CD4-positive, alpha-beta T cell (primary cell): ENCODE data around the gene HDAC9. TPM values are rescaled to one million over a fixed set of nuclear protein-coding genes. Genes with fewer than 3 reads are reported as not detected.

Experiments
- ATAC-seq: fragments of 200-7000 bp; cut with Tn5 transposase; one replicate; pipeline ENCODE4 v1.10.0; 2022; ENCODE audit warnings: mild to moderate bottlenecking; ENCODE audit not compliant: poor library complexity
- CTCF ChIA-PET: fragments of 350-600 bp; sonication (Branson Sonifier 250); formaldehyde crosslinking; loops from one replicate; lab custom pipeline; 2021; ENCODE audit warnings: antibody characterized with exemption, inconsistent platforms; lab: Charles Lee
- POLR2A ChIA-PET: fragments of 350-600 bp; sonication (Branson Sonifier 250); formaldehyde crosslinking; loops from one replicate; lab custom pipeline; 2021; ENCODE audit warnings: antibody characterized with exemption, inconsistent platforms; lab: Charles Lee
- DNase-seq, 14 experiments: peaks; one replicate each; pipeline ENCODE4 v3.0.0-alpha.2; 2013 to 2020; ENCODE audit warnings: mixed read lengths in 2 of 14
- H3K27ac ChIP-seq, 2 donors: one replicate each; pipeline versions ENCODE4 v1.5.1 to v1.7.0; 2013; ENCODE audit warnings: low read length in 2 of 2, low read depth in 1 of 2, mild to moderate bottlenecking in 1 of 2
- H3K27me3 ChIP-seq, 2 experiments: 1 replicate in 1 of 2; 2 replicates in 1 of 2; pipeline versions ENCODE4 v1.6.1 to v1.7.0; 2013; ENCODE audit warnings: low read length in 2 of 2, control low read depth in 1 of 2, mild to moderate bottlenecking in 1 of 2, moderate library complexity in 1 of 2; ENCODE audit not compliant: insufficient read depth in 2 of 2, control insufficient read depth in 1 of 2
- H3K36me3 ChIP-seq: one replicate; pipeline ENCODE4 v1.6.1; 2013; ENCODE audit warnings: low read length, control low read depth; ENCODE audit not compliant: insufficient read depth
- H3K4me1 ChIP-seq: one replicate; pipeline ENCODE4 v1.6.1; 2013; ENCODE audit warnings: low read length, control low read depth; ENCODE audit not compliant: insufficient read depth
- H3K4me3 ChIP-seq: one replicate; pipeline ENCODE4 v1.5.1; 2013; ENCODE audit warnings: mild to moderate bottlenecking, low read length, moderate library complexity
- H3K9me3 ChIP-seq, 2 experiments: 1 replicate in 1 of 2; 2 replicates in 1 of 2; pipeline versions ENCODE4 v1.6.1 to v1.7.0; 2013; ENCODE audit warnings: low read length in 2 of 2, mild to moderate bottlenecking in 2 of 2, control low read depth in 1 of 2, moderate library complexity in 1 of 2; ENCODE audit not compliant: control insufficient read depth in 1 of 2, insufficient read depth in 1 of 2
- H3K27ac Mint-ChIP-seq: one replicate; pipeline ENCODE4 v1.8.0; 2020; ENCODE audit warnings: mixed read lengths
- H3K27me3 Mint-ChIP-seq: one replicate; pipeline ENCODE4 v1.8.0; 2021; ENCODE audit warnings: mixed read lengths
- H3K36me3 Mint-ChIP-seq: one replicate; pipeline ENCODE4 v1.8.0; 2021; ENCODE audit warnings: low read depth, mixed read lengths
- H3K4me1 Mint-ChIP-seq: one replicate; pipeline ENCODE4 v1.8.0; 2021; ENCODE audit warnings: low read depth, mixed read lengths
- H3K4me3 Mint-ChIP-seq: one replicate; pipeline ENCODE4 v1.8.0; 2020; ENCODE audit warnings: mild to moderate bottlenecking, mixed read lengths
- H3K9me3 Mint-ChIP-seq: one replicate; pipeline ENCODE4 v1.8.0; 2020; ENCODE audit warnings: mixed read lengths
- CTCF ChIP-seq: fragments of 200-600 bp; IDR thresholded peaks from one replicate; pipeline ENCODE4 v1.8.0; 2022; ENCODE audit warnings: antibody characterized with exemption, mild to moderate bottlenecking
- intact Hi-C, 2 experiments: fragments of 100-400 bp; cut with DNase I in 1 of 2; cut with micrococcal nuclease in 1 of 2; formaldehyde crosslinking; loops; one replicate each; pipeline versions ENCODE4 v1.15.1 to v1.9.0; 2023 to 2025; cut with DNase I, micrococcal nuclease
- total RNA-seq, 174 experiments: library from RNA in 2 of 174; stranded (reverse) in 2 of 174; gene quantifications; one replicate each; pipeline ENCODE4 v1.2.3 and lab custom pipeline; 2021 to 2026

Gene HDAC9
- total RNA-seq, 2 experiments from 2014 or later = 0.73 to 1.2 TPM

- Histone ChIP-seq H3K4me1 (no peaks in the 10 kb centered on the region), H3K27me3 (no peaks in the 10 kb centered on the region), H3K27ac (no peak overlapping the region), H3K9me3 (peaks cover 0 to 4% of the 10 kb centered on the region in 2 experiments), H3K4me3 (no peak overlapping the region), H3K36me3 (no peaks in the 10 kb centered on the region)
- H3K27ac Mint-ChIP-seq = no peak overlapping the region
- peaks cover 3% of the 10 kb centered on the region for H3K9me3 Mint-ChIP-seq
- CTCF ChIA-PET = no interaction called here
- no peak overlapping the region for H3K4me3 Mint-ChIP-seq
- intact Hi-C loops = no loop called here
- DNase-seq = no peak
- POLR2A ChIA-PET = no interaction called here
- no peak for TF ChIP-seq CTCF
- no peaks in the 10 kb centered on the region for H3K4me1 Mint-ChIP-seq
- ATAC-seq = no peak
- no peaks in the 10 kb centered on the region for H3K27me3 Mint-ChIP-seq
- no peaks in the 10 kb centered on the region for H3K36me3 Mint-ChIP-seq
Measured at GRCh38 chr7:18995811-18996426, 500.4 kb downstream of the HDAC9 start.

- ATAC-seq = no peak
- no peaks in the 10 kb centered on the region for H3K27me3 Mint-ChIP-seq
- TF ChIP-seq CTCF = no peak
Measured at GRCh38 chr7:18996583-18996982, 501.0 kb downstream of the HDAC9 start.

GRCh38 chr7:18997477-18998150, 502.1 kb downstream of the HDAC9 start:
- no peak for DNase-seq
- no peak overlapping the region for H3K27ac Mint-ChIP-seq
- intact Hi-C loops = no loop called here
- no peak for TF ChIP-seq CTCF
- no peaks in the 10 kb centered on the region for H3K36me3 ChIP-seq
- H3K27me3 ChIP-seq = no peaks in the 10 kb centered on the region
- H3K4me1 ChIP-seq = no peaks in the 10 kb centered on the region
- ATAC-seq = no peak
- H3K9me3 ChIP-seq = no peaks in the 10 kb centered on the region
- no peak overlapping the region for H3K4me3 ChIP-seq
- no peaks in the 10 kb centered on the region for H3K4me1 Mint-ChIP-seq
- H3K27me3 Mint-ChIP-seq = no peaks in the 10 kb centered on the region
- CTCF ChIA-PET = no interaction called here
- H3K27ac ChIP-seq = no peak overlapping the region
- no peak overlapping the region for H3K4me3 Mint-ChIP-seq
- POLR2A ChIA-PET = no interaction called here
- no peaks in the 10 kb centered on the region for H3K36me3 Mint-ChIP-seq
- no peaks in the 10 kb centered on the region for H3K9me3 Mint-ChIP-seq

More at GRCh38 chr7:18996583-18996982, 501.0 kb downstream of the HDAC9 start:
- Histone ChIP-seq H3K36me3 (no peaks in the 10 kb centered on the region), H3K9me3 (no peaks in the 10 kb centered on the region), H3K27ac (no peak overlapping the region), H3K4me3 (no peak overlapping the region), H3K4me1 (no peaks in the 10 kb centered on the region), H3K27me3 (no peaks in the 10 kb centered on the region)
- Mint-ChIP-seq H3K36me3 (no peaks in the 10 kb centered on the region), H3K4me1 (no peaks in the 10 kb centered on the region), H3K4me3 (no peak overlapping the region), H3K27ac (no peak overlapping the region), H3K9me3 (peaks cover 2% of the 10 kb centered on the region)
- POLR2A ChIA-PET = no interaction called here
- no peak for DNase-seq
- intact Hi-C loops = no loop called here
- CTCF ChIA-PET = no interaction called here
